Superior temporal gyrus (tissue), 1 donor: Measurements from ENCODE around the gene SMOC2.

ENCODE experiments used
- DNase-seq: peaks from one replicate; pipeline ENCODE4 v3.0.0-alpha.2; 2016; ENCODE audit errors: extremely low spot score

SMOC2 gene

DNA sequence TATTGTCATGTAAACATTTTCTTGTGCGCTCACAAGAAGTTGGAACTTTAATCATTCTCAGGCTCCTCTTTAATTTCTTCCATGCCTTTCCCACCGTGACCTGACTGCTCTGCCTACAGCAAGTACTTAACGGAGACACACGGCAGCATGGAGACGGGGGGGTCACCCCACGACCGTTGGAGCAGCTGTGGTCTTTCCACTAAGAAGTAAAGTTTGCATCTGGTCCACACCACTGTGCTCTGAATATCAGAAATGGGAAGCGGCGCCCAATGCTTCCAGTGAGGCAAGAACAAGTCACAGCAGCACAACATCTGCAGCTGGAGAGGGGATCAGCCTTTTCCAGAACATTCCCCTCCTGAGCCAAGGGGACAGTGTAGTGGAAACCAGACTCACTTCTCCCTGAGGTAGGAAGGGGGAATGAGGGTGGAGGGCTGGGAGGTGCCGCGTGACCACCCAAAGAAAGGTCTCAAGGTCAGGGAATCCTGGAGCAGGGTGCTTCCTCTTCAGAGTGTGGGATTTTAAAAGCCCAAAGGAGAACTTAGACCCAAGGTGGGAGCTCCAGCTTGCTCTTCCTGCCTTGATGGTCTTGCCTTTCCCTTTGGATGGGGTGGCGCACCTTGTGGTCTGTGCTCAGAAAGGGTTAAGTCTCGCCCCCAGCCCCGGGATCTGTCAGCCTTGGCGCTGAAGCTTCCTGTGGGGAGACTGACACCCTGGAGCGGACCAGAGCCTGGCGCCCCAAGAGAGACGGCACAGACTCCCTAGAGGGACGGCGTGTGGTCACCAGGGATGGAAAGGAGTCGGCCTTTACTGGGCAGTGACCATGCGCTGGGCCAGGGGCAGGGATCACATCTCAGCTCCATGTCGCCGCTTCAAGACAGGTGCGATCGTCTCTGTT, 25.6 kb upstream of the SMOC2 start:
- DNase-seq = no peak

GRCh38 chr6:168415993-168416530, 24.9 kb upstream of the SMOC2 start:
- DNase-seq = no peak

GRCh38 chr6:168416531-168416930, 24.5 kb upstream of the SMOC2 start:
- no peak for DNase-seq

- DNase-seq = no peak
Measured at GRCh38 chr6:168417191-168417590, 23.8 kb upstream of the SMOC2 start.

DNA sequence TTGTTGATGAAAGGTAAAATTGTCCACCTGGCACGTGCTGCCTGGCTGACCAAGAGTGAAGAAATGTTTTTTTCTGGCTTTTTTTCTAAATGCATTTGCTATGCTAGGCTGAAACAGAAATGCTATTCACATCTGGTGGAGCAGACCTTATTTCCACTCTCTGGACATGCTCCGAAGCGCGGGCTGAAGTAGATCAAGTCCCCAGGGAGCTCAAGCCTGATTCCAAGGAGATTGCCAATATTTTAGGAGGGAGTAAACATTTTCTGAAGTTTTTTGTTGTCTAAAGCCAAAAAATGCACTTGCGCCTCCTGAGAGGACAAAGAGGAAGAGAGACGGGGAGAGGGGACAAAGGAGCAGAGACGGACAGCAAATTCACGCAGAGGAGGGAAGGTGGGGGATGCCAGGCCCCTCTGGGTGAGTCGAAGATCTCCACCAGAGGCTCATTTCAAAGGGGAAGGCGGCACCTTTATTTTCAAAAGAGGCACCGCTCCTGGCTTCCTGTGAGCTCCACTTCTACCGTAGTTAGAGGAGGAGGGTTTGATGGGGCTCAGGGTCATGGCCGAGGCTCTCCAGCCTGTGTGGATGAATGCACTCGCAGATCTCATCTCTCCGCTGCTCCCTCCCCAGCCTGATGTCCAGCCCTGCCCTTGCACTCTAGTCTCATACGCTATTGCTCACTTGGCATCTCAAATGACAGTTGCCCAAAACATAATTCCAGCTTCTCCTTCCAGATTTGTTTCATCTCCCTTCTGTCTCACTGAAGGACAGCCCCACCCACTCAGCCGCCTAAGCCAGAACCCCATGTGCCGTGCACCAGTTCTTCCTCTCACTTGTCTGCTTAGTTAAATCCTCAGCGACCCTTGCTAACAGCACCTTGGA, 23.1 kb upstream of the SMOC2 start:
- DNase-seq = no peak

DNA sequence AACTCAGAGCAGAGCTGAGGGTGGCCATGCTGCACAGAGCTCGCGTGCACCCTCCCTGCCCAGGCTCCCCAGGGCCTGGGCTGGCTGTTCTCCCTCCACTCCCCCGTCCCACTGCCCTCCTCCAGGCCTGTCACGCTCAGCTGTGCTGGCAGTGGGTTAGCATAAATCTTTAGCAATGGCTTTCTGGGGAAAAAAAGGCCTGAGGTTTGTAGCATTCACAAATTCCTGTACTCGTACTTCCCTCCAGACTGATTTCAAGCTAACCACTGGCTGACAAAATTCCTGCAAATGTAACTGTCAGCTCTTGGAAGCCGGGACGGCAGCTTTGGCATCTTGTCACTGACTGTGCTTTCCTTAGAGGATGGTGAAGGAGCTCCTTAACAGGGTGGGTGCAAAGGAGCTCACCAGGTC, 22.3 kb upstream of the SMOC2 start:
- DNase-seq = no peak

- DNase-seq = no peak
Measured at GRCh38 chr6:168419569-168419968, 21.4 kb upstream of the SMOC2 start.

GRCh38 chr6:168420084-168420483, 20.9 kb upstream of the SMOC2 start:
- DNase-seq = no peak

DNA sequence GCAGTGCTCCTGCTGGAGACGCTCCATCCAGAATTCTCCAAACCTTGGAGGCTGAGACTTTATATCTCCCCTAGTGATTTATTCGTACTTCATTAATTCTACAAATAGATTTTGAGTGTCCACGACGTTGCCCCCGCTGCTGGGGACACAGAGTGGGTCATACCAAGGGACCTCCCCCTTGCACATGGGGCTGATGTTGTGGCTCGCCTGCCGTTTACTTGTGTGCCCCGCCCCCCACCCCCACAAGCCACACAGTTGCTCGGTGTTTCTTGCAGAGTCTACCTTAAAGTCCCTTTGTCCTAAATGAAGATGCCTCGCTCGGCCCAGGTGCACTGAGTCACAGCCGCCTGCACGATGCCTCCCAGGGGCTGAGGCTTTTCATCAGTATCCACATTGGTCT, 20.3 kb upstream of the SMOC2 start:
- DNase-seq = no peak

DNA sequence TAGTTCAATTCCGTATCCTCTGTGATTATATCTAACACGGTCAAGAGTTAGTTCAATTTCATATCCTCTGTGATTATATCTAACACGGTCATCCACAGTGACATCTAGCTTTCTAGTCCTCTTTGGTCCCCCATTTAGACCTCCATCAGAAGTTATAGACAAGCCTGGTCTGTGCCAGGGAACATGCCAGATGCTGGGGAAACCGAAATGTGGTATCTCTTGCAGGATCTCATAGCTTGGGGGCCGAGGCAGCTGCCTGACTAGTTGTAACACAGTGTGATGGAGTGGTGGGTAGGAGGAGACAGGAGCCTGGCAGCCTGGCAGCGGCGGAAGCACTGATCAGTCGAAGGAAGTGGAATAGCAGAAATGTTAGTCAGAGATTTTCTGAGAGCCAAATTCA, 13.8 kb upstream of the SMOC2 start:
- DNase-seq = no peak

DNA sequence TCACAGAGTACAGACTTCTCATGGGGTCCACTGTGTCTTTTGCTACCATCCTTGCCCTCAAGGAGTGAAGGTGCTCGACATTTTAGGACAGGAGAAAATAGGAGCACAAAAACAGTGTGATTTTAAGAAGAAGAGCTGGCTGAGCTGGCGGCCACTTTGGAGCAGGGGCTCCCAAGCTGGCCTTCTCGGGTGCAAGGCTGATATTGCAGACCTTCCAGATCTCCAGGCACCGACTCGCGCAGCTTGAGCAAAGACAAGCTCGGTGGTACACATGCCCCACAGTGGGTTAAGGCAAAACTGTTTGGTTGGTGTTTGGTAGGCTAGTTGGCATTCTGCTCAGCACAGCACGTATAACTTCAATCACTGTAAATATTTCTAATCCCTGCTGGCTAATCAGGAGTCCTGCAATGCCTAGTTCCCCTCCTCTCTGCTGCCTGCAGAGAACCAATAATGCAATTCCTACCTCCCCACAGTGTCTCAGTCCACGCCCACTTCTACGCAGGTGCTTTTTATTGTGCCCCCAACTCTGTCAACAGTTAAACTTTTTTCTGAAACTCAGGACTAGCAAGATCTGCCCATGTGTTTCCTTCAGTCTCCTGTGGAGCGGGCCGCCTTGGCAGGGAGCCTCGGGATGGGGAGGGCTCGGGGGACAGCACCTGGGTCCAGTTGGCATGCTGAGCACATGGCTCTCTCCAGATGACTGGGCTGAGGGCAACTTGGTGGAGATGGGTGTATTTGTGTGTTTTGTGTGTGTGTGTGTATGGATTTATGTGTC, 12.7 kb upstream of the SMOC2 start:
- no peak for DNase-seq

DNA sequence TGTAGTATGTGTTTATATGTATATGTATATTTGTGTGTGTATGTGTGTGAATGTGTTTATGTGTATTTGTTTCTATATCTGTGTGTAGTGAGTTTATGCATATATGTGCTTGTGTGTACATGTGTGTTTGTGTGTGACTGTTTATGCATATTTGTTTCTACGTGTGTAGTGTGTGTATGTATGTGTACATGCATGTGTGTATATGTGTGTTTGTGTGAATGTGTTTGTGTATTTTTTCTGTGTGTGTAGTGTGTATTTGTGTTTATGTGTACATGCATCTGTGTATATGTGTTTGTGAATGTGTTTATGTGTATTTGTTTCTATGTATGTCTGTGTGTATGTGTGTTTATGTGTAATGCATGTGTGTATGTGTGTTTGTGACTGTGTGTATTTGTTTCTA, 12.1 kb upstream of the SMOC2 start:
- no peak for DNase-seq

GRCh38 chr6:168432196-168432595, 8.8 kb upstream of the SMOC2 start:
- no peak for DNase-seq

GRCh38 chr6:168433898-168434297, 7.1 kb upstream of the SMOC2 start:
- DNase-seq = no peak

DNA sequence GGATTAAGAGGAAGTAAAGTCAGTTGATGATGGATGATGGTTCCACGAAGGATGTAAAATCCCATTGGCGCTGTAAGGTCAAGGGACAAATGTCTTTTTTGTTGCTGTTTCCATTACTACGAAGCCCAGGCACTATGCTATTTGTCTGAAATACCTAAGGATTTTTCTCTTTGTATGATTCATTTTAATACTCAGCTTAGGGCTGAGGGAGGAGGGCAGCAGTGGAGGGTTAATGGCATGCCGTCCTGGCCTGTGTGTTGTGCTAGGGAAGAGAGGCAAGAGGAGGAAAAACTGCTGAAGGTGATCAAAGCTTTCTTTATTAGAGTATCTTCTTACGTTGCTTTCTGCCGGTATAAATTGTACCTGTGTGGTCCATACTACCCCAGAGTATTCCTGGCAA, 6.5 kb upstream of the SMOC2 start:
- DNase-seq = no peak

DNA sequence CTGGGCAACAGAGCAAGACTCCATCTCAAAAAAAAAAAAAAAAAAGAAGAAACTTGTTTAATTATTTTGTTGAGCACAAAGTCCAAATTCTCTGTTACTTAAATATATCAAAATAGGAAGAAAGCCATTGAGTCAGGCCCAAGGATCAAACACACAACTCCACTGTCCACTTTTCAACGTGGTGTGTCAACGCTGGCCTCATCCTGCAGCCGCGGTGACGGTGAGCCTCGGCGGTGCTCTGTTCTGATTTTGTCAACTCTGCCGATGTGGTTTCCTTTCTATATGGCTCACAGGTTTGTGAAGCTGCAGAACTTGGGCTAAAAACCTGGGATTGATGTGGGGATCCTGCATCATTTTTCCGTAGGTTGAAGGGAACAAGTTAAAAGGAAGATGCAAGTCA, 3.2 kb upstream of the SMOC2 start:
- no peak for DNase-seq

DNA sequence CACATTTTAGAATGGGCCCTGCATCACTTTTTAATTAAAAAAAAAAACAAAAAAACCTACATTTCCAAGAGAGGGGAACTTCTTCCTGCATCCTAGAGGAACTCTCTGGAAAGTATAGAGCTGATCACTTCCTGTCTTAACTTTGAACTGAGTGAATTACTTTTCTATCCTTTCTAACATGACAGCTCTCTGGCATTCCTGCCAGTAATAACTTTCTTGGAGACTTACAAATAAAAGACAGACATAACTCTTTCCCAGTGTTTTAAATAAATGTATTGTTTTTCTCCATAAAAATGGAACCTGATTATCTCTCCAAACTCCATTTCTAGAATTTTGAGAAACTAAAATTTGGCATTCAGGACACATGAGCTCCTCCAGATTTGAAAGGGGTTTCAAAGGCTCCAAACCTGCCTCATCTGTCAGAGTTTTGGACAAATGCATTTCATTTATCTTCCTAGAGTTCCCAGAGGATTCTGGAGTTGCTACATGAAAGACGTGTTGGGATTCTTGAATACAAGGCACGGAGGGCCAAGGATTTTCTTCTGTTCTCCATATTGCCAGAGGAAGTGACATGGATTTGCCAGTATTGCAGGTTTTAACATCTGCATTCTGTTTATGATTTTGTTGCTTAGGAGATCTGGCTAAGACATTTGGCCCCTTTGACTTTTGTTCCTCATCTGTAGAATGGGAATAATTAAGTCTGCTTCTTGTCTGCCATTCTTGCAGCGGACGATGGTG, 2.0 kb upstream of the SMOC2 start:
- DNase-seq = no peak

GRCh38 chr6:168439794-168440450, 1.1 kb upstream of the SMOC2 start:
- DNase-seq = no peak

DNA sequence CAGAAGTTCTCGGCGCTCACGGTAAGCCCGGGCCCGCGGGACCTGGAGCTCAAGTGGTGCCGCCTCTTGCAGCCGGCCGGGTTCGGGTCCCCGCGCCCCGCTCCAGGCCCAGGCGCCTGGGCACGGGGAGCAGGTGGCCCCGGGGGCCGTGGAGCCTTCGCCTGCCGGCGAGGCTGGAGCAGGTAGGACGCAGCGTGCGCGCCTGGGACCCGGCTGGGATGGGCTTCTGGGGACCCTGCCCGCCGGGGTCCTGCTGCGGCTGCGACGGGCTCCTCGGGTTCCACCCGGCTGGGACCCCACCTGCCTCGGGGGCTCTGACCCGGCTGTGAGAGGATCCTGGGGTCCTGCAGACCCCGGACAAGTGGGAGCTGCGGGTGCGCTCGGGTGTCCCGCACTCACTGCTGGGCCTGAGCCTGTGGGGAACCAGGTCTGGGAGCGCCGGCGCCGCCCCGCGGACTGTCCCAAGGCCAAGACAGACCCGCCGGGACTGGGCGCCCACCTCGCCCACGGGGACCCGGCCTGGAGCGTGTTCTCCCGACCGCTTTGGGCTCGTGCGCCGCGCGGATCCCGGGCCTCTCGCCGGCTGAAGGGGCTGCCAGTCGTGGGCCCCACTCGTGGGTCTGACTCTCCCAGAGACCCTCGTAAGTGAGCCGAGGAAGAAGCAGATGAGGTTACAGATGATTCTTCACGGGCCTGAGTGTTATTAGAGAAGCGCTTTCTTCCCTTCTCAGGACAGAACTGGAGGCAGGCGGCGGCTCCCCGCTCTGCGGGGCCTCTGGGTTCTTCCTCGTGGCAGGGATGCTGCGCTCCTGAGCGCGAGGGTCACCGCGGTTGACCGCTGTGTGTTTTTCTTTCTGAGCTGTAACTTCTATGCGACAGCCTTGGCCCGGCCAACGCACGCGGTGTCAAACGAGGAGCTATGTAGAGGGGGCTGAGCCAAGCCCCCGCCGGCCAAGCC, 729 bp downstream of the SMOC2 start:
- no peak for DNase-seq
